Measurements from ENCODE around the gene UCMA.

- no peak for TF ChIP-seq CTCF (IDR thresholded peaks at IDR 0.05)
- TF ChIP-seq ZFX (IDR thresholded peaks at IDR 0.05; ENCODE audit: borderline replicate concordance): no peak
Measured at GRCh38 chr10:13201132-13201531, 33.0 kb downstream of the UCMA start.

All from 22Rv1 (cell line).